Glutamatergic neuron (in vitro differentiated cells): ENCODE results near the gene PPP1R27. TPM values are rescaled to one million over a fixed set of nuclear protein-coding genes. Genes with fewer than 3 reads are reported as not detected.
"Not testable (repeated sequence)": the region's sequence is repeated elsewhere in the genome, so short reads cannot be mapped to it uniquely, and the experiment has no call there.

ENCODE experiments used
- DNase-seq: peaks from one replicate; pipeline ENCODE4 v3.0.0; 2022
- H3K27ac Mint-ChIP-seq: one replicate; pipeline ENCODE4 v1.8.0; 2020; ENCODE audit warnings: mild to moderate bottlenecking, mixed read lengths, inconsistent platforms; ENCODE audit not compliant: unreplicated experiment
- H3K27me3 Mint-ChIP-seq: one replicate; pipeline ENCODE4 v1.8.0; 2020; ENCODE audit warnings: mild to moderate bottlenecking, moderate library complexity, mixed read lengths, inconsistent platforms; ENCODE audit not compliant: unreplicated experiment
- H3K36me3 Mint-ChIP-seq: one replicate; pipeline ENCODE4 v1.8.0; 2020; ENCODE audit warnings: mild to moderate bottlenecking, mixed read lengths, inconsistent platforms; ENCODE audit not compliant: unreplicated experiment
- H3K4me1 Mint-ChIP-seq: one replicate; pipeline ENCODE4 v1.8.0; 2020; ENCODE audit warnings: mild to moderate bottlenecking, low read depth, mixed read lengths, inconsistent platforms; ENCODE audit not compliant: unreplicated experiment
- H3K4me3 Mint-ChIP-seq: one replicate; pipeline ENCODE4 v1.8.0; 2020; ENCODE audit warnings: mild to moderate bottlenecking, mixed read lengths, inconsistent platforms; ENCODE audit not compliant: unreplicated experiment
- H3K9me3 Mint-ChIP-seq: one replicate; pipeline ENCODE4 v1.8.0; 2020; ENCODE audit warnings: mild to moderate bottlenecking, moderate library complexity, mixed read lengths, inconsistent platforms; ENCODE audit not compliant: unreplicated experiment
- CTCF ChIP-seq: fragments of 200-600 bp; sonication (generic); IDR thresholded peaks from one replicate; pipeline ENCODE4 v1.5.0; 2021; ENCODE audit not compliant: partially characterized antibody, unreplicated experiment
- total RNA-seq: library from RNA; stranded (reverse); fragmentation: NEBNext Ultra II Directional; extraction: Animal tissue kit (Norgen Biotek cat#: 25700); gene quantifications from one replicate; pipeline ENCODE4 v1.2.1, GENCODE V29; 2021; ENCODE audit not compliant: unreplicated experiment

Gene PPP1R27
- total RNA-seq, 1 donor from 2014 or later, result 0.81 TPM

- Mint-ChIP-seq H3K9me3 (no peaks in the 10 kb centered on the region), H3K36me3 (no peaks in the 10 kb centered on the region), H3K27me3 (peaks cover 3% of the 10 kb centered on the region), H3K4me1 (no peaks in the 10 kb centered on the region), H3K4me3 (no peak overlapping the region), H3K27ac (peak overlapping the region; percentile 38)
- TF ChIP-seq CTCF, result no peak
- DNase-seq, result no peak
These were observed 7.0 kb upstream of the PPP1R27 start for GRCh38 chr17:81841866-81842265.

DNA sequence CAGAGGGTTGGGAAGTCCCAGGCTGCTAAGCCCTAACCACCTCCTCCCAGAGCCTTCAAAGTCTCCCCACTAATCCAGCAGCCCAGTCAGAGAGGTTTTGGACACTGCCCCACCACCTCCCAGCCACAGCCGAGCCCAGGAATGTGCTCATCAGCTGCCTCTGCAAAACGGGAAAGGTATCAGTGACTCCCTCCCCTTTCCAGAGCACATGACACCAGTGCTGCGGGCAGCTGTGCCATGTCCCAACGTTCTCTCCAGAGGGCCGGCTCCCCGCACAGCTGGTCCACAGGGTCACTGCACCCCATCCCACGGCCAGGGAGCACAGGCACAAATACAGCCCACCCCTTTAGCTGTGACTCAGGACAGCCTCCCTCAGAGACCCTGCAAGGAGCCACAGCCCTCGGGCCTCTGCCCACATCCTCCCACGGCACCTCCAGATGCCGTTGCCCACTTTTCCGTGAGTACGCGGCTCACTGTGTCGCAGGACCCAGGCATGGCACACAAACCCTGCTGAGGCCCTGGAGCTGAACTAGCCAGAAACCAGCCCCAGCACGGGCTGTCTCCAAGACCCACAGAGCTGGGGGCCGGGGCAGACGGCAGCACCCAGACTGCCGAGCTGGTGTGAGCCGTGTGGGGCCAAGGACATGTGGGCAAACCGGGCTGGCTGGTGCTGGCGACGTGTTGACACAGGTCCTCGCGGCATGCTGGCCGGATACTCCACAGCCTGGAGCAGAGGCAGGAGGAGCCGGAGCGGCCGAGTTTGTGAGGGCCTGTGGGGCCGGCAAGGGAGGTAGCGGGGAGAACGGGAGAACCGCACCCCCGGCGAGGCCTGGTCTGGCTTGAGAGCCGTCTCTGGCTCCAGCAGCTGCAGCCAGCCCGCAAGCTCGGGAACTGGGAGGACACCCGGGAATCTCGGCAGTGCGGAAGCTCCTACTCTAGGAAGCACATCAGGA is 6.3 kb upstream of the PPP1R27 start:
- no peaks in the 10 kb centered on the region for H3K36me3 Mint-ChIP-seq
- no peak for TF ChIP-seq CTCF
- no peak overlapping the region for H3K27ac Mint-ChIP-seq
- peaks cover 3% of the 10 kb centered on the region for H3K27me3 Mint-ChIP-seq
- H3K4me3 Mint-ChIP-seq, result no peak overlapping the region
- DNase-seq, result no peak
- H3K4me1 Mint-ChIP-seq, result no peaks in the 10 kb centered on the region
- H3K9me3 Mint-ChIP-seq, result peaks cover 2% of the 10 kb centered on the region

- not testable (repeated sequence) for H3K4me3 Mint-ChIP-seq, H3K9me3 Mint-ChIP-seq, H3K27ac Mint-ChIP-seq, H3K27me3 Mint-ChIP-seq, DNase-seq, H3K4me1 Mint-ChIP-seq, H3K36me3 Mint-ChIP-seq
These were observed 5.2 kb upstream of the PPP1R27 start for GRCh38 chr17:81840059-81840458.

DNA sequence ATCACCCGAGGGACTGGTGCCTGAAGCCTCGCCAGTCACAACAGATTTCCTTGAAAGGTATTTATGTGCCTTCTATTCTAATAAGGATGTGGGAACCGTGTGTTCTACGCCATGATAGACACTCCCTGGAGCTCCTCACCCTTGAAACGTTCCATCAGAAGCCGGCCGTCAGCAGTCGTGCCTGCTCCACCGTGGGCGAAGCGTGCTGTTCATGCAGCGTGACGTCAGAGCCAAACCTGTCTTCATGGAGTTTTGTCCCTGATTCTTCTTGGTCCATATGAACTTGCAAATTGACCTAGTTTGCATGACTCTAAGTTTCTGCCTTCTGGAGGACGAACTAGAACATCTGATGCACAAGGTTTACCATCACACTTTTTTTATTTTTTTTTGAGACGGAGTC is 4.5 kb upstream of the PPP1R27 start:
- peaks cover 1% of the 10 kb centered on the region for H3K4me1 Mint-ChIP-seq
- no peak overlapping the region for H3K4me3 Mint-ChIP-seq
- no peak overlapping the region for H3K27ac Mint-ChIP-seq
- no peaks in the 10 kb centered on the region for H3K36me3 Mint-ChIP-seq
- no peak for TF ChIP-seq CTCF
- peaks cover 5% of the 10 kb centered on the region for H3K27me3 Mint-ChIP-seq
- peaks cover 3% of the 10 kb centered on the region for H3K9me3 Mint-ChIP-seq
- DNase-seq, result no peak

DNA sequence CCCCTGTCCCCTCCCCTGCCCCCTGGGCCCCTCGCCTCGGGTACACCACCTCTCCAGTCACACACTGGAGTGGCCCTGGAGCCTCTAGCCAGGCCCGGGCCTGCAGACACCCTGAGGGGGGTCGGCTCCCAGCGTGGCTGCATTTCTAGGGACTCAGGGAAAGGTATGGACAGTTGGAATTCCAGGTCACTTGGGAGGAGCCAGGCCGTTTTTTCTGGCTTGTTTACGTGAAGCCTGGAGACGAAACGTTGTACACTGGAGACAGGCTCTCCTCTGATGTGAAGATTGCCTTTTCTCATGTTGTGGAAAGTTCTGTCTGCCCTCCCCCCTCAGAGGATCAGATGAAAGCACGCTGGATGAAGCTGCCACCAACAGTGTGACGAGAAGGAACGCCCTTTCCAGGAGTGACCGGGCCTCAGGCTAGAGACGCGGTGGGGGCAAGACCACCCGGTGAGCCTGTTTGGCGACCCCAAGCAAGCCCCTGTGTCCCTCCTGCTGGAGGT is 4.0 kb upstream of the PPP1R27 start:
- peaks cover 1% of the 10 kb centered on the region for H3K4me1 Mint-ChIP-seq
- no peak for DNase-seq
- H3K36me3 Mint-ChIP-seq, result no peaks in the 10 kb centered on the region
- peaks cover 3% of the 10 kb centered on the region for H3K9me3 Mint-ChIP-seq
- H3K27me3 Mint-ChIP-seq, result peaks cover 5% of the 10 kb centered on the region
- TF ChIP-seq CTCF, result no peak
- no peak overlapping the region for H3K4me3 Mint-ChIP-seq
- H3K27ac Mint-ChIP-seq, result no peak overlapping the region
